Heart left ventricle (tissue), 13 donors: ENCODE data around the gene FADS6.

ENCODE experiments used
- CTCF ChIP-seq, 12 donors: fragments of 200-600 bp; sonication (generic) in 4 of 12; IDR thresholded peaks; one replicate each; pipeline versions ENCODE4 v1.5.0 to v1.8.0; 2018 to 2022; ENCODE audit warnings: antibody characterized with exemption in 12 of 12, mild to moderate bottlenecking in 5 of 12
- POLR2A ChIP-seq, 2 donors: fragments of 450-650 bp; IDR thresholded peaks; one replicate each; pipeline ENCODE4 v1.6.1; 2017; ENCODE audit warnings: antibody characterized with exemption in 2 of 2, mild to moderate bottlenecking in 2 of 2, moderate library complexity in 2 of 2
- donor health status: ischemic (EF 13 %, LVEDD 7.1; RV severe dilation, severe dysfunction).
- donor health status: DM: no; HTN: yes; CAD: no.
- donor health status: DM: no; HTN: no; CAD: no.
- donor health status: ischemic (EF 25% LVEDD 6.9; RV normal size, moderate dysfunction).
- donor health status: ischemic (EF 25% LVEDD 5.7; RV mildly dilated, moderate dysfunction).
- donor health status: ischemic (EF 35%, LVEDD 5.7; RV mildly dilated, moderate dysfunction).
- donor health status: nonischemic (EF 11% LVEDD 7.7; RV severe dilation, severe dysfunction).
- donor health status: DM: yes; HTN: yes; CAD: no.
- donor health status: PGD.
- donor health status: ischemic (EF 29% LVEDD 5.4; RV normal size, mild dysfunction).
- donor health status: nonischemic (EF 23%, LVEDD 6.1; RV moderate dilation, normal function).

- no peak for TF ChIP-seq CTCF (IDR thresholded peaks at IDR 0.05)
- no peak for TF ChIP-seq POLR2A (IDR thresholded peaks at IDR 0.05)
Observed at GRCh38 chr17:74875977-74876593, 17.3 kb downstream of the FADS6 start.
